Midbrain (tissue), 1 donor: ENCODE results near the gene PERCC1.

ENCODE experiments used
- DNase-seq: peaks from one replicate; lab custom pipeline; 2025; lab: John Stamatoyannopoulos, UW

The PERCC1 gene

GRCh38 chr16:1412847-1413246 is 18.0 kb upstream of the PERCC1 start:
- no peak for DNase-seq

DNA sequence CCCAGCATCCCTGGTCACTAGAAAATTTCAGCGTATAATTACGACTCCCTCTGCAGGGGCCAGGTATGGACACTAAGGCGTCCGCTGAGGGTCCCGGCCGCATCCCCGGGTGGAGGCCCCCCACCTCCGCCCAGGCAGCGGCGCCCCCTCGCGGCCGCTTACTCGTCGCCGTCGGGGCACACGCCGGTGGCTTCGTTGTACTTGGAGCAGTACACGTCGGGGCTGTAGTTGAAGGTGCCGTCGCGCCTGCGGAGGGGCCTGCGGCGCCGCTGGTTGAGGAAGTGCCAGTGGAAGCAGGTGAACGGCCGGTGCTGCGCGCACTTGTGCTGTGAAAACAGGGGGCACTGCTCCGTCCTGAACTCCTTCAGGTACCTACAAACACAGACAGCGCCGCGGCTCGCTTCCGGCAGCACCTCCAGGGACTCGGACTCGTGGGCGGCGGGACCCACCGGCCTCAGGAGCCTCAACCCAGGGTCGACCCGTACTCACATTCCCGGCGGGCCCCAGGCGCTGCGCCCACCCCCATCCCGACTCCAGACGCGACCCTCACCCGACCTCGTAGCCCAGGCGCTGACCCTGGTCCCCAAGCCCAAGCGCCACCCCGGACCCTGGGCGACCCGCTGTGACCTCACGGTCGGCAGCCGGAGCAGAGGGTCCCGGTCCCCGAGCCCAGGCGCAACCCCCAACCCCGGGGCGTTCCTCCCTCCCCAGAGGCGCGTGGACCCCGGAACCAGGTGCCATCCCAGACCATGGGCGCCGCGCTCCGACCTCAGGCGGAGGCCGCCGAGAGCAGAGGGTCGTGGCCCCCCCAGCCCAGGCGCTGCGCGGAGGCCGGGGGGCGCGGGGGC is 17.0 kb upstream of the PERCC1 start:
- DNase-seq: peak; percentile 9

GRCh38 chr16:1414532-1415260 is 16.2 kb upstream of the PERCC1 start, which contains the start of gene UNKL:
Gene UNKL (minus strand): TSS chr16:1414704. CDS start chr16:1414691, 13 bp downstream.
- DNase-seq: peak; percentile 53

- no peak for DNase-seq
Observed at GRCh38 chr16:1416521-1416941, 14.3 kb upstream of the PERCC1 start.

GRCh38 chr16:1420111-1420539 is 10.8 kb upstream of the PERCC1 start:
- no peak for DNase-seq

DNA sequence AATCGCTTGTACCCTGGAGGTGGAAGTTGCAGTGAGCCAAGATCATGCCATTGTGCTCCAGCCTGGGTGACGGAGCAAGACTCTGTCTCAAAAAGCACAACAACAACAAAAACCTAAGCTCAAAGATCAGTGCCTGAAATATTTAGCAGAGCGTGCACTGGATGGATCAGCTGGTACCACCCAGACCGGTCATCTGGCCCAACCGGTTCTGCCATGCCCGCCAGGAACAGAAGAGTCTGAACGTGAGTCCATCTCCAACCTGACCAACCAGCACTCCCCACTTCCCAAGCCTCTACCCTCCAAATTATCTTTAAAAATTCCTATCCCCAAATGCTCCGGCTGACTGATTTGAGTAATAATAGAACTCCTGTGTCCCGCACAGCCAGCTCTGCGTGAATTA is 8.8 kb upstream of the PERCC1 start:
- no peak for DNase-seq

DNA sequence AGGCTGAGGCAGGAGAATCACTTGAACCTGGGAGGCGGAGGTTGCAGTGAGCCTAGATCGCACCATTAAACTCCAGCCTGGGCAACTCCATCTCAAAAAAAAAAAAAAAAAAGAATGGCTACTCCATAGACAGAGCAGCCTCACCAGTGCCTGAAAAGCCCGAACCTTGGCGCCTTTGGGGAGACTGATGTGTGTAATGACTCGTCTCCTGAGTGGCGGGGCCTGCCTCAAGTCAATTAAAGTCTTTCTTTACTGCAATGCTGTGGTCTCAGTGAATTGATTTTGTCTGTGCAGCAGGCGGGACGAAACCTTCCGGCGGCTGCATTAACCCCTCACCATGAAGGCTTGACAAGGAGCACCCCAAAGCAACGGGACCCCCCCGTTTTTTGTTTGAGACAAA is 6.8 kb upstream of the PERCC1 start:
- no peak for DNase-seq

DNA sequence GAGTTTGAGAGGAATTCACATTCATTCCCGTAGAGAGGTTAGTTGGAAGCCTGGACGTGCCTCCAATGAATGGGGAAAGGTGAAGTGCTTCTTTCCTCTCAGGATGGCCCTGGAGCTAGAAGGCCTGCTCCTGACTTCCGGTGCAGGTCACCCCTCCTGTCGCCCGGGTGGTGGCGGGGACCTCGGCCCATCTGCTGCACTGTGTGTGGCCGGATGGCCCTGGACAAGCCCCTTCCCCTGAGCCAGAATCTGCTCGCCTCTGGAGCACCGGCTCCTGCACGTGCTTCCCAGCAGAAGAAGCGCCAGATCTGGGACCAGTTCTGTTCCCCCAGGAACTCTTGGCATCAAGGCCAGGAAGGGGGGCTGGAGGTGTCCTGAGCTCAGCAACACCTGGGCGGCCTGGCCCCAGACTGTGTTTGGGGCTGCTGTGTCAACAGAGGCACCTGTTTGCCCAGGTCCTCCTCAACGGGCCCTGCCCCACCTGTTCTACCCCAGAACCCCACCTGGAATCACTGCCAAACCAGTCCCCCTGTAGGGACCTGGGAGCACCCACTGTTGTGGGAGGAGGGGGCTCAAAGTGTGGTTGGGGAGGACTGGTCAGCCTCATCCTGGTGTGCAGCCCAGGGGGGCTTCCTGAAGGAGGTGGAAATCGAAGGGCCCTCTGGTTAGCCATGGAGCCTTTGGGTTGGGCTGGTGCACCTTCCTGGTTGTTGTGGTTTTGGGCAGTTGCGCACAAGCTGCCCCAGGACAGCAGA is 5.1 kb upstream of the PERCC1 start:
- DNase-seq: no peak

DNA sequence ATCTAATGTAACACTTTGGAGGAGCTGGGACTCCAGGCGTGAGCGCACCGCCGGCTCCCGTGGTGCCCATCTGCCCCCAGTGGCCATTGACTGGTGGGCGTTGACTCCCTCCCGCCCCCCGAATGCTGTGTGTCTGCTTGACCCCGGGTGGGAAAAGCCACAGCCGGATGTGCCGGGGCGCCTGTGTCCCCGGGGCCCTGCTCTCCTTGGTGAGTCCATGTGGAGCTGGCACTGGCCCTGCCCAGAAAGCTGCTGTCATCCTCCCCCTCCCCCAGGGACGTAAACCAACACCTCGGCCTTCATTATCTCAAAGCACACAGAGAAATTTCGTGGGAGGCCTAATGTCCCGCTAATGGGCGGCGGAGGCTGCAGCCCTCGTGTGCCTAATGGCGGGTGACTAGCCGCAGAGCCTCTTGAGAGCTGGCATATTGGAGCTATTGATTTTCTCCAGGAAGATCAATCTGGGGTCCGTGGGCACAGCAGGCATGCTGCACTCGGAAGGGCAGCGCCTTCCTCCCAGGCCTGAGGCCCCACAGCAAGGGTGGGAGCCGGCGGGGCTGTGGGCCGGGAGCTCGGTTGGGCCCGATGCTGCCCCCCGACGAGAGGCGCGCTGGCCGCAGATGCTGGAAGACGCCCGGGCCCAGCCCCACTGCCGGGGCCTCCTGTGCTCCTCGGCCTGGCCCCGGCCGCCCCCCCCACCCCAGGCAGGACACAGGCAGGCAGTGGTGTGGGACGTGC is 4.0 kb upstream of the PERCC1 start:
- no peak for DNase-seq

GRCh38 chr16:1427473-1428461 is 3.1 kb upstream of the PERCC1 start:
- no peak for DNase-seq

GRCh38 chr16:1428511-1428910 is 2.4 kb upstream of the PERCC1 start:
- peak; percentile 3 for DNase-seq

GRCh38 chr16:1429012-1429411 is 1.9 kb upstream of the PERCC1 start:
- no peak for DNase-seq

- DNase-seq: no peak
Observed at GRCh38 chr16:1429631-1430030, 1.2 kb upstream of the PERCC1 start.

DNA sequence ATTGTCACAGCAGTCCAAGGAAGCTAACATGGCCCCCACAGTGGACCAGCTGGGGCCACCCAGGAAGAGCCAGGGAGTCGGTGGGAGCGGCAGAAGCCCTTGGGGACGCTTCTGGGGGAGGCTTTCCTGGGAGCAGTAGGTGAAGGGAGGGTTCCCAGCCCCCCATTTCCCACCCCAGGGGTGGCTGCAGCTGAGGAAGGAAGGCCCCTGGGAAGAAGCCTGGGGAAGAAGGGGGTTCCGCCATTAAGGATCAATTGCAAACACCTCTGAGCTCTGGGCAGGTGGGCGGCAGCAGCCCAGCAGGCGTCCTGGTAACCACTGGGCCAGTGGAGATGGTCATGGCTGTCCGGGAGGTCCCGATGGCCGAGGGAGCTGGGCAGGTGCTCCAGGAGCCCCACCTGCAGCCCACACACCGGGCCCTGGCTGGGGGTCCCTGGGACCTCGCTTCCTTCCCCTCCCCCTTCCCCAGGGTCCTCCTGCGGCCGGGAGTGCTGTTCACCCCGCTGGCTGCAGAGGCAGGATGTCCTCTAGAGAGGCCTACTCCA is 592 bp upstream of the PERCC1 start:
- no peak for DNase-seq

DNA sequence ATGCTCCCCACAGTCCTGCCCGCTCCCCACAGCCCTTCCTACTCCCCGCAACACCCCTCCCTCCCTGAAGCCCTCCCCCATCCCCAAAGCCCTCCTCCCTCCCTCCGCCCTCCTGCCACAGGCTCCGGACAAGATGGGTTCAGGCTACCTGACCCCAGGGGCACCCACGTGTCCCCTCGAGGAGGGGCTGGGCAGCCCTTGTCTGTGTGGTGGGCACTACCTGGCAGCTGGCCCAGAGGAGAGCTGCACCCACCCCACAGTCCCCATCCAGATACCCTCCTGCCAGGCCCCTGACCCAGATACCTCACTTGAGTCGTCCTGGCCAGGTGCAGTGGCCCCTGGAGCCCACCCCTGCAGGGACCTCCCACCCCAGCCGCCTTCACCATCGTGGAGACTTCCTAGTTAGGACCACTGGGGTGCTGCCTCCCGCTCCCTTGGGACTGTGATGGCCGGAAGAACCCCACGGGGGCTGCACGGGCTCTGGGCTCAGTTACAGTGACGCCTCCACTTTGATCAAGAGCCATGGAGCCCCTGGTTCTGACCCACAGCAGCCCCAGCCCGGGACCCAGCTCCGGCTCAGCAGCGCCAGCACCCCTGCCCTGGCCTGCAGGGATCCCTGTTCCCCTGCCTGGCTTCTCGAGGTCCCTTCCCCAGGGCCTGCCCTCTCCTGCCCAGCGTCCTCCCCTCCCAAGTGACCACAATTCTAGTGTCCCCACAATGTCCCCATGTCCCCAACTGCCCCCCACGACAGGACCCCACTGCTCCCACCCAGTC is 806 bp downstream of the PERCC1 start:
- DNase-seq: no peak

GRCh38 chr16:1432388-1433262 is 1.7 kb downstream of the PERCC1 start:
- no peak for DNase-seq

DNA sequence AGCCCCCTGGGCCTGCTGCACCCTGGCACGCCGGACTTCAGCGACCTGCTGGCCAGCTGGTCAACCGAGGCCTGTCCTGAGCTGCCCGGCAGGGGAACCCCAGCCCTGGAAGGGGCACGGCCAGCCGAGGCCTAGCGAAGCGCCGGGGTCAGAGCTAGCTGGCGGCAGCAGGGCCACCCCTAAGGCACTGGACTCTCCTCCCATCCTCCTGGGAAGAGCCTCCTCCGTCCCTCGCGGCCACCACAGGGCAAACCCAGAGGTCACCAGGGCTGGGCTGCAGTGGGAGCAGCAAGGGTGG is 2.3 kb downstream of the PERCC1 start:
- no peak for DNase-seq

- no peak for DNase-seq
Observed at GRCh38 chr16:1433756-1434155, 2.9 kb downstream of the PERCC1 start.
